Transverse colon (tissue), 4 donors: ENCODE measurements around the gene TRABD2B. TPM values are rescaled to one million over a fixed set of nuclear protein-coding genes. Genes with fewer than 3 reads are reported as not detected.

ENCODE experiments used
- DNase-seq: peaks from one replicate; pipeline ENCODE4 v3.0.0-alpha.2; 2019
- H3K27ac ChIP-seq, 4 donors: fragments of 200-600 bp; sonication (generic); 2 replicates each; pipeline ENCODE4 v1.5.1; 2016 to 2018; ENCODE audit warnings: inconsistent platforms in 4 of 4
- H3K27me3 ChIP-seq: fragments of 200-600 bp; sonication (generic); 2 replicates; pipeline ENCODE4 v1.5.1; 2017; ENCODE audit warnings: inconsistent platforms
- H3K36me3 ChIP-seq, 4 donors: fragments of 200-600 bp; sonication (generic); 2 replicates each; pipeline ENCODE4 v1.5.1; 2017 to 2019; ENCODE audit warnings: inconsistent platforms in 4 of 4
- H3K4me1 ChIP-seq, 4 donors: fragments of 200-600 bp; sonication (generic); 2 replicates each; pipeline ENCODE4 v1.5.1; 2017 to 2020; ENCODE audit warnings: inconsistent platforms in 4 of 4
- H3K4me3 ChIP-seq, 4 donors: fragments of 200-600 bp; sonication (generic); 1 replicate in 1 of 4; 2 replicates in 3 of 4; pipeline versions ENCODE4 v1.5.1 to v1.6.1; 2017 to 2019; ENCODE audit warnings: inconsistent platforms in 4 of 4
- H3K9me3 ChIP-seq, 2 donors: fragments of 200-600 bp; sonication (generic); 2 replicates each; pipeline ENCODE4 v1.5.1; 2017 to 2019; ENCODE audit warnings: inconsistent platforms in 2 of 2
- CTCF ChIP-seq, 5 experiments: fragments of 200-600 bp in 3 of 5; fragments of 450-650 bp in 2 of 5; sonication (generic) in 3 of 5; IDR thresholded peaks; 1 replicate in 2 of 5; 2 replicates in 3 of 5; pipeline ENCODE4 v1.5.1; 2016 to 2017; ENCODE audit warnings: antibody characterized with exemption in 5 of 5, inconsistent platforms in 3 of 5, mild to moderate bottlenecking in 2 of 5, moderate library complexity in 1 of 5
- EP300 ChIP-seq: sonication (generic); formaldehyde crosslinking; IDR thresholded peaks from one replicate; pipeline ENCODE4 v1.6.1; 2017; ENCODE audit warnings: antibody characterized with exemption, low read depth
- POLR2A ChIP-seq: fragments of 450-650 bp; IDR thresholded peaks from one replicate; pipeline ENCODE4 v1.6.1; 2016; ENCODE audit warnings: antibody characterized with exemption, mild to moderate bottlenecking, moderate library complexity
- POLR2AphosphoS5 ChIP-seq, 3 donors: sonication (generic); formaldehyde crosslinking; IDR thresholded peaks; one replicate each; pipeline ENCODE4 v1.6.1; 2016; ENCODE audit warnings: antibody characterized with exemption in 3 of 3
- WGBS, 2 donors: methylation state at CpG; one replicate each; pipeline ENCODE4 v1.1.5; 2018; ENCODE audit warnings: low coverage in 1 of 2; 5-methylcytosine and 5-hydroxymethylcytosine counted together
- in situ Hi-C, 4 donors: fragments of 200-750 bp; cut with MboI; loops; one replicate each; pipeline versions ENCODE4 v1.15.0 to v1.15.1; 2017; ENCODE audit warnings: low sequenced_read_pairs in 3 of 4, low pct_ligation_motif_present in 1 of 4, low pct_unique_long_range_greater_than_20kb in 1 of 4
- intact Hi-C: fragments of 100-400 bp; cut with DNase I; formaldehyde crosslinking; loops from one replicate; pipeline ENCODE4 v1.15.1; 2023; ENCODE audit warnings: low total_unique reads
- total RNA-seq, 4 donors: library from RNA; depleted of rRNA; stranded (reverse); fragments of >200 nt; gene quantifications; one replicate each; pipeline ENCODE4 v1.1.0, GENCODE V29; 2016

The TRABD2B gene
- total RNA-seq, 4 donors from 2014 or later, result 0.27 to 0.48 (median 0.37) TPM; not detected in 1

GRCh38 chr1:47830021-47830420 lies 167.2 kb downstream of the TRABD2B start:
- no peak for DNase-seq

GRCh38 chr1:47828978-47829377 lies 168.2 kb downstream of the TRABD2B start:
- intact Hi-C loops, result no loop called here

More at GRCh38 chr1:47830021-47830420, 167.2 kb downstream of the TRABD2B start:
- Histone ChIP-seq H3K9me3 (no peaks in the 10 kb centered on the region), H3K4me1 (peaks cover 0 to 23% (median 14%) of the 10 kb centered on the region in 4 donors), H3K36me3 (no peaks in the 10 kb centered on the region), H3K4me3 (no peak overlapping the region), H3K27ac (no peak overlapping the region), H3K27me3 (no peaks in the 10 kb centered on the region)
- intact Hi-C loops, result no loop called here
- TF ChIP-seq CTCF (IDR thresholded peaks at IDR 0.05), result no peak
- no peak for TF ChIP-seq POLR2A
- TF ChIP-seq POLR2AphosphoS5 (IDR thresholded peaks at IDR 0.05), result no peak
- no peak for TF ChIP-seq EP300
- whole genome bisulfite sequencing, 2 donors, result 0 to 63% methylated on average over 1 to 4 of the region's 4 CpGs
- in situ Hi-C loops, result no loop called here

GRCh38 chr1:47827109-47827508 lies 170.1 kb downstream of the TRABD2B start:
- H3K9me3 ChIP-seq, result no peaks in the 10 kb centered on the region
- H3K27ac ChIP-seq, result no peak overlapping the region
- no peaks in the 10 kb centered on the region for H3K27me3 ChIP-seq
- 88% methylated on average over 6 of the region's 6 CpGs; no CpG with 5 or more reads in 1 of the 2 donors for WGBS, 2 donors
- no peak overlapping the region for H3K4me3 ChIP-seq
- in situ Hi-C loops, result no loop called here
- H3K4me1 ChIP-seq, result peaks cover 0 to 30% (median 18%) of the 10 kb centered on the region in 4 donors
- intact Hi-C loops, result no loop called here
- H3K36me3 ChIP-seq, result no peaks in the 10 kb centered on the region
- no peak for TF ChIP-seq CTCF (IDR thresholded peaks at IDR 0.05)
- DNase-seq, result no peak

More at GRCh38 chr1:47828978-47829377, 168.2 kb downstream of the TRABD2B start:
- Histone ChIP-seq H3K4me1 (peaks cover 0 to 34% (median 19%) of the 10 kb centered on the region in 4 donors), H3K27me3 (no peaks in the 10 kb centered on the region), H3K36me3 (no peaks in the 10 kb centered on the region), H3K27ac (no peak overlapping the region), H3K9me3 (no peaks in the 10 kb centered on the region), H3K4me3 (no peak overlapping the region)
- 78% methylated on average over 2 of the region's 2 CpGs; no CpG with 5 or more reads in 1 of the 2 donors for WGBS, 2 donors
- in situ Hi-C loops, result no loop called here
- no peak for DNase-seq
- no peak for TF ChIP-seq CTCF (IDR thresholded peaks at IDR 0.05)
- TF ChIP-seq POLR2A, result no peak
- TF ChIP-seq POLR2AphosphoS5 (IDR thresholded peaks at IDR 0.05), result no peak
- no peak for TF ChIP-seq EP300

GRCh38 chr1:47824716-47825115 lies 172.5 kb downstream of the TRABD2B start:
- H3K27ac ChIP-seq, result peak overlapping the region in 3 of 4 donors; percentile 41 to 69 (median 54)
- no peaks in the 10 kb centered on the region for H3K36me3 ChIP-seq
- intact Hi-C loops (no loop called here), in situ Hi-C loops (no loop called here)
- H3K4me1 ChIP-seq, result peaks cover 0 to 18% (median 8%) of the 10 kb centered on the region in 4 donors
- no peak overlapping the region for H3K4me3 ChIP-seq
- TF ChIP-seq POLR2AphosphoS5 (IDR thresholded peaks at IDR 0.05) (no peak), POLR2A (no peak), CTCF (IDR thresholded peaks at IDR 0.05) (peak in 1 of 5 experiments; percentile 35), EP300 (no peak)
- DNase-seq, result peak; percentile 53
- 68% methylated on average over 8 of the region's 8 CpGs; no CpG with 5 or more reads in 1 of the 2 donors for WGBS, 2 donors
- H3K9me3 ChIP-seq, result no peaks in the 10 kb centered on the region
- no peaks in the 10 kb centered on the region for H3K27me3 ChIP-seq
